GM12872 (cell line): ENCODE measurements around the gene DUSP7.

Source experiments
- CTCF ChIP-seq: IDR thresholded peaks from 3 replicates; pipeline ENCODE4 v1.5.1; 2011; ENCODE audit warnings: low read depth, mild to moderate bottlenecking, low read length, moderate library complexity; ENCODE audit not compliant: insufficient read depth

Gene DUSP7

GRCh38 chr3:52090131-52090932, 34.0 kb upstream of the DUSP7 start:
- TF ChIP-seq CTCF: no peak

GRCh38 chr3:52089691-52090090, 33.3 kb upstream of the DUSP7 start:
- TF ChIP-seq CTCF: no peak

GRCh38 chr3:52088445-52089367, 32.3 kb upstream of the DUSP7 start:
- TF ChIP-seq CTCF: no peak

- no peak for TF ChIP-seq CTCF
These were observed 31.4 kb upstream of the DUSP7 start for GRCh38 chr3:52087731-52088130.

GRCh38 chr3:52086976-52087663, 30.7 kb upstream of the DUSP7 start:
- no peak for TF ChIP-seq CTCF

GRCh38 chr3:52086461-52086860, 30.1 kb upstream of the DUSP7 start:
- no peak for TF ChIP-seq CTCF
